Measurements from ENCODE around the gene KDM4B.

KDM4B gene

GRCh38 chr19:4981681-4981958 lies 12.7 kb downstream of the KDM4B start:
- no peak for TF ChIP-seq CTCF (IDR thresholded peaks at IDR 0.05; ENCODE audit: low read depth, low read length)
- Histone ChIP-seq H3K9me3 (no peaks in the 10 kb centered on the region), H3K27me3 (no peaks in the 10 kb centered on the region), H3K4me3 (ENCODE audit: low read depth, low read length) (no peak overlapping the region), H3K4me1 (peaks cover 18% of the 10 kb centered on the region), H3K36me3 (peaks cover 6% of the 10 kb centered on the region)
- no peak for DNase-seq

- Histone ChIP-seq H3K27me3 (no peaks in the 10 kb centered on the region), H3K4me3 (ENCODE audit: low read depth, low read length) (no peak overlapping the region), H3K4me1 (peaks cover 20% of the 10 kb centered on the region), H3K9me3 (no peaks in the 10 kb centered on the region), H3K36me3 (no peaks in the 10 kb centered on the region)
- no peak for TF ChIP-seq CTCF (IDR thresholded peaks at IDR 0.05; ENCODE audit: low read depth, low read length)
- no peak for DNase-seq
Measured at GRCh38 chr19:4983346-4984105, 14.6 kb downstream of the KDM4B start.

GRCh38 chr19:4984106-4984380 lies 15.1 kb downstream of the KDM4B start:
- Histone ChIP-seq H3K9me3 (no peaks in the 10 kb centered on the region), H3K4me1 (peaks cover 20% of the 10 kb centered on the region), H3K36me3 (no peaks in the 10 kb centered on the region), H3K4me3 (ENCODE audit: low read depth, low read length) (no peak overlapping the region), H3K27me3 (no peaks in the 10 kb centered on the region)
- TF ChIP-seq CTCF (IDR thresholded peaks at IDR 0.05; ENCODE audit: low read depth, low read length) = no peak
- DNase-seq = no peak

GRCh38 chr19:4984438-4984990 lies 15.6 kb downstream of the KDM4B start:
- no peak overlapping the region for H3K4me3 ChIP-seq (ENCODE audit: low read depth, low read length)
- peak; percentile 55 for DNase-seq
- no peaks in the 10 kb centered on the region for H3K27me3 ChIP-seq
- no peaks in the 10 kb centered on the region for H3K9me3 ChIP-seq
- peaks cover 20% of the 10 kb centered on the region for H3K4me1 ChIP-seq
- no peaks in the 10 kb centered on the region for H3K36me3 ChIP-seq
- no peak for TF ChIP-seq CTCF (IDR thresholded peaks at IDR 0.05; ENCODE audit: low read depth, low read length)

- no peak for TF ChIP-seq CTCF (IDR thresholded peaks at IDR 0.05; ENCODE audit: low read depth, low read length)
- H3K4me1 ChIP-seq = peaks cover 20% of the 10 kb centered on the region
- no peaks in the 10 kb centered on the region for H3K36me3 ChIP-seq
Measured at GRCh38 chr19:4985551-4985991, 16.7 kb downstream of the KDM4B start.

GRCh38 chr19:4986056-4986455 lies 17.1 kb downstream of the KDM4B start:
- Histone ChIP-seq H3K4me1 (peaks cover 20% of the 10 kb centered on the region), H3K27me3 (no peaks in the 10 kb centered on the region), H3K4me3 (ENCODE audit: low read depth, low read length) (no peak overlapping the region), H3K36me3 (no peaks in the 10 kb centered on the region), H3K9me3 (no peaks in the 10 kb centered on the region)
- no peak for TF ChIP-seq CTCF (IDR thresholded peaks at IDR 0.05; ENCODE audit: low read depth, low read length)
- DNase-seq = no peak

More at GRCh38 chr19:4985551-4985991, 16.7 kb downstream of the KDM4B start:
- H3K9me3 ChIP-seq = no peaks in the 10 kb centered on the region
- DNase-seq = no peak
- no peak overlapping the region for H3K4me3 ChIP-seq (ENCODE audit: low read depth, low read length)
- H3K27me3 ChIP-seq = no peaks in the 10 kb centered on the region

All from BE2C (cell line).